K562 (cell line): ENCODE data around the gene TRMT10B. TPM values are rescaled to one million over a fixed set of nuclear protein-coding genes. Genes with fewer than 3 reads are reported as not detected.

Source experiments
- ARID3A ChIP-seq: IDR thresholded peaks from 2 replicates; pipeline ENCODE4 v1.6.1; 2012; ENCODE audit warnings: low read depth, low read length, improper control_type of control experiment, borderline replicate concordance
- CCAR2 ChIP-seq: fragments of 200-400 bp; formaldehyde crosslinking; IDR thresholded peaks from 2 replicates; pipeline ENCODE4 v1.6.1; 2017; ENCODE audit warnings: mild to moderate bottlenecking, low read depth, low read length
- CLOCK ChIP-seq: fragments of 250-450 bp; sonication (Bioruptor Pico); IDR thresholded peaks from 2 replicates; pipeline ENCODE4 v1.4.0; 2020; ENCODE audit warnings: mild to moderate bottlenecking, moderate library complexity, borderline replicate concordance
- ETV6 ChIP-seq, 3 experiments: fragments of 150-350 bp in 1 of 3; sonication (generic) in 1 of 3; formaldehyde crosslinking in 1 of 3; IDR thresholded peaks; 2 replicates each; pipeline versions ENCODE4 v1.6.1 to v1.8.0; 2014 to 2022; ENCODE audit warnings: borderline replicate concordance in 2 of 3, low read depth in 2 of 3, antibody characterized with exemption in 1 of 3, low read length in 1 of 3, mild to moderate bottlenecking in 1 of 3, missing genetic modification reagents in 1 of 3
- FOXM1 ChIP-seq, 2 experiments: fragments of 450-650 bp in 1 of 2; sonication (generic) in 1 of 2; formaldehyde crosslinking in 1 of 2; IDR thresholded peaks; 2 replicates each; pipeline versions ENCODE4 v1.6.1 to v1.9.0; 2017 to 2022; ENCODE audit warnings: low read depth in 2 of 2, mild to moderate bottlenecking in 2 of 2, missing genetic modification reagents in 1 of 2, moderate library complexity in 1 of 2
- GABPB1 ChIP-seq: sonication (generic); formaldehyde crosslinking; IDR thresholded peaks from 2 replicates; pipeline ENCODE4 v1.8.0; 2022; ENCODE audit warnings: mild to moderate bottlenecking, missing genetic modification reagents
- KDM5B ChIP-seq: fragments of 200-600 bp; sonication (generic); IDR thresholded peaks from 2 replicates; pipeline ENCODE4 v1.6.1; 2012; ENCODE audit warnings: low read depth, mild to moderate bottlenecking, moderate library complexity, low read length, control low read depth, inconsistent platforms; ENCODE audit not compliant: insufficient replicate concordance
- MAFF ChIP-seq: IDR thresholded peaks from 2 replicates; pipeline ENCODE4 v1.6.1; 2012; ENCODE audit warnings: low read length, improper control_type of control experiment
- MEF2D ChIP-seq: conservative IDR thresholded peaks from 2 replicates; pipeline ENCODE4 v1.6.1; 2016; ENCODE audit warnings: low read depth, missing genetic modification characterization, missing compliant biosample characterization
- PATZ1 ChIP-seq: fragments of 250-450 bp; sonication (Bioruptor Pico); IDR thresholded peaks from 2 replicates; pipeline ENCODE4 v1.5.0; 2020; ENCODE audit warnings: mild to moderate bottlenecking, borderline replicate concordance
- SETDB1 ChIP-seq: IDR thresholded peaks from one replicate; pipeline ENCODE4 v1.6.1; 2012; ENCODE audit warnings: low read length, control low read depth, inconsistent platforms
- TCF7 ChIP-seq: sonication (generic); IDR thresholded peaks from 2 replicates; pipeline ENCODE4 v1.6.1; 2016; ENCODE audit warnings: antibody characterized with exemption, borderline replicate concordance
- TCF7L2 ChIP-seq: fragments of 150-350 bp; IDR thresholded peaks from 2 replicates; pipeline ENCODE4 v1.6.1; 2016; ENCODE audit warnings: low read depth, mild to moderate bottlenecking, low read length, moderate library complexity
- ZFX ChIP-seq: sonication (generic); formaldehyde crosslinking; IDR thresholded peaks from 2 replicates; pipeline ENCODE4 v1.8.0; 2022; ENCODE audit warnings: mild to moderate bottlenecking, missing genetic modification reagents, moderate library complexity
- polyA plus RNA-seq, 8 experiments: library from polyadenylated mRNA; depleted of rRNA in 4 of 8; stranded (reverse) in 5 of 8; unstranded in 3 of 8; fragments of >200 nt; fragmentation: Nextera tagmentation in 2 of 8; fragmentation: Illumina TruSeq in 1 of 8; extraction: Ambion mirVana in 2 of 8; extraction: Trizol in 1 of 8; gene quantifications; 2 replicates each; pipeline versions ENCODE4 v1.2.1 to v1.2.3, GENCODE V29; 2011 to 2014; ENCODE audit warnings: inconsistent platforms in 1 of 8, missing spikeins in 1 of 8
- total RNA-seq, 7 experiments: library from RNA; depleted of rRNA in 6 of 7; stranded (reverse); fragments of >200 nt in 6 of 7; fragmentation: Illumina TruSeq in 2 of 7; extraction: Trizol in 2 of 7; gene quantifications; 2 replicates each; pipeline versions ENCODE4 v1.2.1 to v1.2.3, GENCODE V29; 2011 to 2021; ENCODE audit warnings: low replicate concordance in 1 of 7
- TF ChIP-seq, protein P1 (sequence below): fragments of 250-450 bp; sonication (Bioruptor Pico); IDR thresholded peaks from 2 replicates; pipeline ENCODE4 v1.9.0; 2021; ENCODE audit warnings: mild to moderate bottlenecking, inconsistent platforms

Gene TRMT10B
- total and polyA plus RNA-seq, 9 of the 15 experiments (the other 6 are each of a cell fraction or from before 2014, with no cell fraction given) = 2.9 to 13.4 (median 7.0) TPM

GRCh38 chr9:37784616-37785483 is 31.2 kb downstream of the TRMT10B start, which contains the start of gene EXOSC3 (continued):
- TF ChIP-seq ETV6 (IDR thresholded peaks at IDR 0.05; ENCODE audit: borderline replicate concordance in 1 of 2, low read depth in 2 of 2, low read length in 1 of 2) = peak; percentile 93 to 96
- 0 out of 2 replicates have a peak, but pooled peaks have one; percentile 43 for TF ChIP-seq ETV6 (CRISPR knock-in tag; IDR thresholded peaks at IDR 0.05; ENCODE audit: borderline replicate concordance)
- no peak for TF ChIP-seq CCAR2
- no peak for TF ChIP-seq MAFF
- no peak for TF ChIP-seq CLOCK (CRISPR knock-in tag)
- TF ChIP-seq ZFX (CRISPR knock-in tag) = peak; percentile 90
- no peak for TF ChIP-seq SETDB1
- no peak for TF ChIP-seq ARID3A
- no peak for TF ChIP-seq TCF7L2
- no peak; the same call in 1 of the 2 replicates for TF ChIP-seq FOXM1 (IDR thresholded peaks at IDR 0.05; ENCODE audit: low read depth)
- TF ChIP-seq FOXM1 (CRISPR knock-in tag; IDR thresholded peaks at IDR 0.05; ENCODE audit: low read depth) = no peak
- TF ChIP-seq PATZ1 (CRISPR knock-in tag) = no peak
- TF ChIP-seq TCF7 = 0 out of 2 replicates have a peak, but pooled peaks have one; percentile 18
- TF ChIP-seq GABPB1 (CRISPR knock-in tag) = peak; percentile 98
- peak; percentile 96 for TF ChIP-seq KDM5B
- TF ChIP-seq MEF2D (tag) = 0 out of 2 replicates have a peak, but pooled peaks have one; percentile 19
- TF ChIP-seq, protein P1, sequence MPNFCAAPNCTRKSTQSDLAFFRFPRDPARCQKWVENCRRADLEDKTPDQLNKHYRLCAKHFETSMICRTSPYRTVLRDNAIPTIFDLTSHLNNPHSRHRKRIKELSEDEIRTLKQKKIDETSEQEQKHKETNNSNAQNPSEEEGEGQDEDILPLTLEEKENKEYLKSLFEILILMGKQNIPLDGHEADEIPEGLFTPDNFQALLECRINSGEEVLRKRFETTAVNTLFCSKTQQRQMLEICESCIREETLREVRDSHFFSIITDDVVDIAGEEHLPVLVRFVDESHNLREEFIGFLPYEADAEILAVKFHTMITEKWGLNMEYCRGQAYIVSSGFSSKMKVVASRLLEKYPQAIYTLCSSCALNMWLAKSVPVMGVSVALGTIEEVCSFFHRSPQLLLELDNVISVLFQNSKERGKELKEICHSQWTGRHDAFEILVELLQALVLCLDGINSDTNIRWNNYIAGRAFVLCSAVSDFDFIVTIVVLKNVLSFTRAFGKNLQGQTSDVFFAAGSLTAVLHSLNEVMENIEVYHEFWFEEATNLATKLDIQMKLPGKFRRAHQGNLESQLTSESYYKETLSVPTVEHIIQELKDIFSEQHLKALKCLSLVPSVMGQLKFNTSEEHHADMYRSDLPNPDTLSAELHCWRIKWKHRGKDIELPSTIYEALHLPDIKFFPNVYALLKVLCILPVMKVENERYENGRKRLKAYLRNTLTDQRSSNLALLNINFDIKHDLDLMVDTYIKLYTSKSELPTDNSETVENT (CRISPR knock-in tag) = peak; percentile 65
